Body of pancreas (tissue), 4 donors: ENCODE data around the gene PCGF3.
"Not testable (repeated sequence)": the region's sequence is repeated elsewhere in the genome, so short reads cannot be mapped to it uniquely, and the experiment has no call there.

Experiments
- CTCF ChIP-seq, 7 experiments: fragments of 450-650 bp in 4 of 7; fragments of 200-600 bp in 3 of 7; sonication (generic) in 3 of 7; IDR thresholded peaks; one replicate each; pipeline ENCODE4 v1.5.1; 2016 to 2019; ENCODE audit warnings: antibody characterized with exemption in 7 of 7
- POLR2A ChIP-seq, 3 donors: fragments of 450-650 bp; IDR thresholded peaks; one replicate each; pipeline ENCODE4 v1.6.1; 2016; ENCODE audit warnings: antibody characterized with exemption in 3 of 3, mild to moderate bottlenecking in 2 of 3

GRCh38 chr4:759810-760209 is 54.2 kb downstream of the PCGF3 start:
- TF ChIP-seq CTCF, POLR2A (IDR thresholded peaks at IDR 0.05): not testable (repeated sequence)
